Stimulated activated effector memory CD8-positive, alpha-beta T cell treated with anti-CD3 and anti-CD28 coated beads, Interleukin-12 subunit alpha, Interleukin-12 subunit beta, amount 100 ng/mL, for 72 hours (primary cell): ENCODE data around the gene SIAH2.

ENCODE experiments used
- ATAC-seq: fragments of 150-1000 bp; cut with Tn5 transposase; 2 replicates; pipeline ENCODE4 v1.10.0; 2021
- DNase-seq, 2 donors: peaks; one replicate each; pipeline ENCODE4 v3.0.0; 2021 to 2022; ENCODE audit warnings: low spot score in 2 of 2
- H3K27ac Mint-ChIP-seq: one replicate; pipeline ENCODE4 v1.8.0; 2022; ENCODE audit warnings: mild to moderate bottlenecking, mixed read lengths
- H3K36me3 Mint-ChIP-seq: one replicate; pipeline ENCODE4 v1.8.0; 2022; ENCODE audit warnings: mild to moderate bottlenecking, mixed read lengths
- H3K4me1 Mint-ChIP-seq: one replicate; pipeline ENCODE4 v1.8.0; 2022; ENCODE audit warnings: mixed read lengths
- H3K4me3 Mint-ChIP-seq: one replicate; pipeline ENCODE4 v1.8.0; 2022; ENCODE audit warnings: mild to moderate bottlenecking, mixed read lengths
- H3K9me3 Mint-ChIP-seq: one replicate; pipeline ENCODE4 v1.8.0; 2022; ENCODE audit warnings: mixed read lengths

Gene SIAH2

DNA sequence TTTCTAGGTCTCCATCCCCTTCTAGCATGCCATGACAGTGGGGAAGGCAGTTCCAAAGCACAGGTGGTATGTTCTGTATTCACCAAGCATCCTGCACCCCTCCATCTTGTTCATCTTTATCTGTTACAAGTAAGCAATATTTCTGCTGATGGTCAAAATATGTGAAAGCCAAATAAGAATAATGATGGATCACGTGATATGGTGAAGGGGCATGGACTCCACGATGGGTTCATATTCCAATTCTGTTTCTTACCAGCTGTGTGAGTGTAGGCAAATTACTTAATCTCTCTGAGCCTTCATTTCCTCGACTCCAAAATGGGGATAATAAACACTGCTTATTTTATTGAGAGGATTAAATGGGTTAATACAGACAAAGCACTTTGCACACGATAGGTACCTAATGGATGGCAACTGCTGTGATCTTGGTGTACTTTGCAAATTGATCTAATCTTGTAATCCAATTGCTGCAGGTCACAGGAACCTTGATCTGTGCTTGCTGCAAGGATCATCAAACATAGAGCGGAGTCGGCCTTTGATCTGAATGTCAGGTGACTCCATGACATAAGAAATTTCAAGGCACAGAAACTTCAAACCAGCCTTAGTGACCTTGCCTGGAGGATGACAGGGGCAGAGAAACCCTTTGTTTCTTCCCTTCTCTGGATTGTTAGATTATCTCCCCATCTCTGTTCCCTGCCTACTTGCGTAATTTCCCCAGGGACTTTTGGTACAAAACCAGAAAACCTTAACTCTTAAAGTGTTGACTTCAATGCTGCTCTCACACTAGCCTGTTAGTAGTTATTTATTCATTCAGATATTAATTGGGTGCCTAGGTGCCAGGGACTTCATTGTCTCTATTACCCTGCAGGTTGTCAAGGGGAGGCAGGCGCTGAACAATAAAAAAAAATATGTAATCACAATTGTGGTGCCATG, 25.8 kb downstream of the SIAH2 start:
- ATAC-seq: no peak
- Mint-ChIP-seq H3K4me3 (peak overlapping the region; percentile 65), H3K36me3 (peaks cover 45% of the 10 kb centered on the region), H3K9me3 (no peaks in the 10 kb centered on the region), H3K27ac (peak overlapping the region; percentile 92), H3K4me1 (peaks cover 77% of the 10 kb centered on the region)
- DNase-seq: no peak

DNA sequence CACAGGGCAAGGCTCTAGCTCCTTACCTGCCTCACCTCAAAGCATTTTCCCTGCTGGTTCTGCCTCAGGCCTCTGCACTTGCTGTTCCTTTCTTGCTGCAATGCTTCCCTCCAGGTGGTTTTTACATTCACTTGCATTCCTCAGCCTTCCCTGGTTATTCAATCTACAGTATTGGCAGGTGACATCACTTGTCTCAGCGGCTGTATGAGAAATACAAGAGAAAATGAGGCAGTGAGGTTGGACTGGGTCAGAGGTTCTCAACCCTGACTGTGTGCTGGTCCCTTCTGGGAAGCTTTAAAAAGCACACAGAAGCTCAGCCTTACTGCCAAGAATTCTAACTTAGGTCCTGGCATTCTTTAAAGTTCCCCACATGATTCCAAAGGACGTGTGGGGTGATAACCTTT, 26.7 kb downstream of the SIAH2 start:
- H3K9me3 Mint-ChIP-seq: no peaks in the 10 kb centered on the region
- peaks cover 69% of the 10 kb centered on the region for H3K4me1 Mint-ChIP-seq
- ATAC-seq: no peak
- H3K27ac Mint-ChIP-seq: peak overlapping the region; percentile 15
- no peak for DNase-seq
- H3K36me3 Mint-ChIP-seq: peaks cover 36% of the 10 kb centered on the region
- no peak overlapping the region for H3K4me3 Mint-ChIP-seq

DNA sequence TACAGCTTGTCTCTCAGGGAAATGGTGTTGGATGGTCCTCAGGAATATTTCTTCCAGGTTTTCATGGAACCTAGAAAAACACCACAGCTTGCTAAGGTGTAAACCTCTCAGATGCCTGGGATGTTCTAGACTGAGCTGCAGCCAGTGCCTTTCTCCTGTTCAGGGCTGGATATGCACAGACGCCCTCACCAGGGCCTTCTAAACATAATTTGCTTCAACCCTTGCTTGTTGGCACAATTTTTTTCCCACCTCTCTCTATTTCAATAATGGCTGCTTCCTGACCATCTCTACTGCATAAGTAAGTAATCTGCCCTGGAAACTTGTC, 28.2 kb downstream of the SIAH2 start:
- no peak for DNase-seq
- H3K9me3 Mint-ChIP-seq: no peaks in the 10 kb centered on the region
- H3K4me3 Mint-ChIP-seq: no peak overlapping the region
- ATAC-seq: no peak
- peaks cover 54% of the 10 kb centered on the region for H3K4me1 Mint-ChIP-seq
- H3K36me3 Mint-ChIP-seq: peaks cover 21% of the 10 kb centered on the region
- no peak overlapping the region for H3K27ac Mint-ChIP-seq

DNA sequence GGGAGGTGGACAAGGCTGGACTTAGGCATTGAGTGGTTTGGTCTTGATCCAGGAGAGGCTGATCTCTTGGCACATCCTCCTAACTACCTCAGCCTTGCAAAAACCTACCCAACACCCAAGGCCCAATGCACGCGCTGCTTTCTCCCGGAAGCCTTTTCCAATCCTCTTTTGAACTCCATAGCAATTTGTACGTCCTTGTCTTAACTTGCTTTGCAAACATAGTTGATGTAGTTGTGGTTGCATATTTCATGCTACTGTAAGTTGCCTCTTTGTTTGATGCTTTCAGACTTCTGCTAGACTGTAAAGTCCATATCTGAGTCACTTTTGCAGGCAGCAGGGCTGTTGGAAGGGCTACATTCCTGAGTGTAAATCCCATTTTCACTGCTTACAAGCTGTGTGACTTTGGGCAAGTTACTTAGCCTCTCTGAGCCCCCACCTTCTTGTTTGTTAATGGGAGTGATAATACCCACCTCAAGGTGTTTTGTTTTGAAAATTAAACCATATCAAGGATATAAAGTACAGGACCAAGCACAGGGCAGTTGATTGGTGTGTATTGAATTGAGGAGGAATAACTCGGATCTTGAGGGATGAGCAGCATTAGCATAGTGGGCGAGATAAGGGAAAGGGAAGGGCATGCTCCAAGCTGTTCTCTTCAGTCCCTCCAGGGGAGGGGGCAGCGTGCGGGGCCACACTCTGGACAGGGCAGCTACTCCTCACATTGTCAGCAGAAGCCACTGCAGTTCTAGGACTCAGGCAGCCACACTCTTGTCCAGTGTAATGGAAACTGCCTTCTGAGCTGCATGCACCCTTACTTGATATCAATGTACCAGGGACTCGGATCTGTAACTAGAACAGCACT, 28.8 kb downstream of the SIAH2 start:
- H3K27ac Mint-ChIP-seq: peak overlapping the region; percentile 15
- DNase-seq: no peak
- no peak for ATAC-seq
- peaks cover 48% of the 10 kb centered on the region for H3K4me1 Mint-ChIP-seq
- H3K4me3 Mint-ChIP-seq: no peak overlapping the region
- peaks cover 15% of the 10 kb centered on the region for H3K36me3 Mint-ChIP-seq
- H3K9me3 Mint-ChIP-seq: no peaks in the 10 kb centered on the region

DNA sequence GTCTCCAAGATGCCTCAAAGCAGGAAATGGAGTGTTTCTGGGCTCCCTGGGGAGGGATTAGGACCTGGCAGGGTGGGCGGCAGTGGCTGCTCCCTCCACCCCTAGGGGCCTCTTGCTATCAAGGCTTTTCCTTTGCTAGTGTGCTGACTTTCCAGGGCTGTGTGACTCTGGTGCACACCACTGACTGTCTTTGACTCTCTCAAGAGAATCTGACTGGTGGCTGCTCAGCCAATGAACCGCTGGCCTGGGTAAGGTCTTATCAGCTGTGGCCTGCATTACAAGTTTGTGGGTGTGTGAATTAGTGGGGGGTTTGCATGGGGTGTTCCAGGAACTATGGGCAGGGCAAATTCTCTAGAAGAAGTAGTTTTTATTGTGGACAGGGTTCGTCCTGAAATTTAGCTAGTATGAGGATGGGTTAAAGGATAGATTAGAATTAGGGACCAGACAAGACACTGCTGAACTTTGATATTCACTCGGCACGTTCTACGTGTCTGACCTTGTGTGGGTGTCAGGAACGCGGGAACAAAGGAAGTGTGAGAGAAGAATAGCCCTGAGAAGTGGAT, 29.5 kb downstream of the SIAH2 start:
- H3K36me3 Mint-ChIP-seq: peaks cover 15% of the 10 kb centered on the region

GRCh38 chr3:150729682-150730360, 33.1 kb downstream of the SIAH2 start:
- Mint-ChIP-seq H3K4me3 (no peak overlapping the region), H3K9me3 (no peaks in the 10 kb centered on the region), H3K4me1 (peaks cover 8% of the 10 kb centered on the region), H3K27ac (no peak overlapping the region), H3K36me3 (no peaks in the 10 kb centered on the region)
- ATAC-seq (no peak), DNase-seq (no peak)

More for the DNA sequence above, 29.5 kb downstream of the SIAH2 start:
- H3K9me3 Mint-ChIP-seq: no peaks in the 10 kb centered on the region
- peak overlapping the region; percentile 15 for H3K27ac Mint-ChIP-seq
- DNase-seq (no peak), ATAC-seq (no peak)
- peaks cover 41% of the 10 kb centered on the region for H3K4me1 Mint-ChIP-seq
- H3K4me3 Mint-ChIP-seq: no peak overlapping the region

GRCh38 chr3:150727653-150728502, 35.1 kb downstream of the SIAH2 start:
- peaks cover 8% of the 10 kb centered on the region for H3K4me1 Mint-ChIP-seq

DNA sequence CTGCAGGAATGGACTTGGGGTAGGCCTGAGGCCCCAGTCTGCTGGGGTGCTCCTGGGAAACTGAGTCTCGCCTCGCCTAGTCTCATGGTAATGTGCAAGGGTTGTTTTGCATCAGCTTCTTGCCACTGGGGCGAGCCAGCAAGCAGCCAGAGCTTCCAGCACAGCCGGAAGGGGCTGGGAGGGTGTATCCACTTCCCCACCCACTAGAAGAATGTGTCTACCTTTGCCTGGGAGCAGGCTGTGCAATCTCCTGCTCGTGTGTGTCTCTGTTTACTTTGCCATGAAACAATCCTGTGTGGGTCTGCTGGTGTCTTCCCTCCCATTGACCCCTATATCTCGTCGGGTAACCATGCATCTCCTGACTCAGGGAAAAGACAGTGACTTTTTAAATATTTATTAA, 37.4 kb downstream of the SIAH2 start:
- Mint-ChIP-seq H3K4me1 (peaks cover 16% of the 10 kb centered on the region), H3K36me3 (no peaks in the 10 kb centered on the region), H3K27ac (peak overlapping the region; percentile 57), H3K9me3 (no peaks in the 10 kb centered on the region), H3K4me3 (no peak overlapping the region)
- DNase-seq (no peak), ATAC-seq (no peak)

More at GRCh38 chr3:150727653-150728502, 35.1 kb downstream of the SIAH2 start:
- DNase-seq (no peak), ATAC-seq (no peak)
- no peaks in the 10 kb centered on the region for H3K36me3 Mint-ChIP-seq
- no peaks in the 10 kb centered on the region for H3K9me3 Mint-ChIP-seq
- no peak overlapping the region for H3K4me3 Mint-ChIP-seq
- no peak overlapping the region for H3K27ac Mint-ChIP-seq

DNA sequence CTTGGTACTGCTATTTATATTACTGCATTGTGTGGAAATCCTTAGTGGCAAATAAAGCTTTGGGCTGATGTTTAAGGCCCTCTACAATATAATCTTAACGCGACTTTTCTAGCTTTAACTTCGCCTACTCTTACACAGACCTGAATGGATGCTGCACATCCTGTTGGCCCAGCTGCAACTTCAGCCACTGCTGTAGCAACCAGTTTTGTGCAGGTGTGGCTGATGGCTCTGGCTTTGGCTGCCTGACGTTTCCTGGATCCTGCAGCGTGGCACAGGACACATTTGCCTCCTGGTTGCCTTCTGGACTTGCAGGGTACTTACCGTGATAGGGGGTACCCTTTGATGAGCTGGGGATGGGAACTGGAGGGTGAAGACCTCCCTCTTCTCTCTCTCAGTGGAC, 39.0 kb downstream of the SIAH2 start:
- H3K27ac Mint-ChIP-seq: no peak overlapping the region
- no peak overlapping the region for H3K4me3 Mint-ChIP-seq
- H3K9me3 Mint-ChIP-seq: no peaks in the 10 kb centered on the region
- ATAC-seq (no peak), DNase-seq (no peak)
- no peaks in the 10 kb centered on the region for H3K36me3 Mint-ChIP-seq
- peaks cover 16% of the 10 kb centered on the region for H3K4me1 Mint-ChIP-seq

DNA sequence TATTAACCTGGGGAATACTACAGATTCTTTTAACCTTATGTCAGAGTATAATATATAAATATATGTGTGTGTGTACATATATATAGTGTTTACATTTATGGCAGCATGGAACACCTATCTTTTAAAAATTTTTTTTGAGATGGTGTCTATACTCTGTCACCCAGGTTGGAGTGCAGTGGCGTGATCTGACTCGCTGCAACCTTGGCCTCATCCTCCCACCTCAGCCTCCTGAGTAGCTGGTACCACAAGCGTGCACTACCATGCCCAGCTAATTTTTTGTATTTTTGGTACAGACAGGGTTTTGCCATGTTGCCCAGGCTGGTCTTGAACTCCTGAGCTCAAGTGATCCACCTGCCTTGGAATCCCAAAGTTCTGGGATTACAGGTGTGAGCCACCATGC, 40.7 kb downstream of the SIAH2 start:
- DNase-seq (no peak), ATAC-seq (peak; percentile 51)
- Mint-ChIP-seq H3K27ac (no peak overlapping the region), H3K36me3 (no peaks in the 10 kb centered on the region), H3K9me3 (no peaks in the 10 kb centered on the region), H3K4me3 (no peak overlapping the region), H3K4me1 (peaks cover 16% of the 10 kb centered on the region)

DNA sequence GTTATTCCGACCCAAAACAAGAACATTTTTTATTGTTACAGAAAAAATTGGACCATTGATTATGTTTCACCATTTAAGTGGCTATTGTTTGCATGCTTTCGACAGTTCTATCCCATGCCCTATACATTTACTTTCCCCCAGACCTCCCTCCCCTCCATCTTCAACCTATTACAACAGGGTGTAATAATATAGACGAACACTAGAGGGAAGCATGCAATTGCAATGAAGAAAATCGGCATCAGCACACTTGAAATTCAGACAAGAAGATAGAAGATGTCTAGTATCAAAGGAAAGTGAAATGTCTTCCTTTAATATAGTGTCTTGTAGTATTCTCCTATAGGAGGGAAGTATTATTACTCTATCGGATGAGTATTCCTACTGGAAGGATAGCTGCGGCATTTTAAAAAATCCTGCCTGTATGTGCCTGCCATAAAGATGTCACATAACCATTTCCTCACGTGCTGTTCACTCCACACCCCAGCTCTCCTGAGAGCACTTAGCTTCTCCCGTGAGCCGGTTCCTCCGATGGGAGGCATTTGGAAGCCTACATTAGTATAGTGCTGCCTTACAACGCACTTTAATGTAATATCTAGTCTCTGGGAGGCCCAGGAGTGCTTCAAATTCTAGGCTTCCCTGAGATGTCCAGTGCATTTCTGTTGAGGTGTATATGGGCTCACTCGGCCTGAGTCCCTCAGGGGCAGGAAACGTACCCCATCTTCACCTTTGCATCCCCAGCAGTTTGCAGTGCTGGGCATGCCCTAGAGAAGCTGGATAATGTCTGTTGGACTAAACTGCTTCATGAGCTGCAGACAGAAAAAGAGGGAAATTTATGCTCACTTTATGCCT, 41.5 kb downstream of the SIAH2 start:
- no peak for DNase-seq

GRCh38 chr3:150720444-150720843, 42.5 kb downstream of the SIAH2 start:
- peaks cover 16% of the 10 kb centered on the region for H3K4me1 Mint-ChIP-seq
- DNase-seq: no peak

More for the DNA sequence above, 41.5 kb downstream of the SIAH2 start:
- Mint-ChIP-seq H3K4me1 (peaks cover 16% of the 10 kb centered on the region), H3K27ac (no peak overlapping the region), H3K9me3 (no peaks in the 10 kb centered on the region), H3K4me3 (no peak overlapping the region), H3K36me3 (no peaks in the 10 kb centered on the region)
- ATAC-seq: peak; percentile 74

GRCh38 chr3:150710097-150710496, 52.9 kb downstream of the SIAH2 start:
- H3K4me3 Mint-ChIP-seq: no peak overlapping the region
- no peak overlapping the region for H3K27ac Mint-ChIP-seq
- no peak for DNase-seq
- ATAC-seq: no peak
- H3K4me1 Mint-ChIP-seq: peaks cover 5% of the 10 kb centered on the region
- H3K9me3 Mint-ChIP-seq: peaks cover 12% of the 10 kb centered on the region
- H3K36me3 Mint-ChIP-seq: no peaks in the 10 kb centered on the region

More at GRCh38 chr3:150720444-150720843, 42.5 kb downstream of the SIAH2 start:
- ATAC-seq: no peak
- Mint-ChIP-seq H3K27ac (no peak overlapping the region), H3K4me3 (no peak overlapping the region), H3K36me3 (no peaks in the 10 kb centered on the region), H3K9me3 (peaks cover 2% of the 10 kb centered on the region)
